Measurements from ENCODE around the gene SETD3.

DNA sequence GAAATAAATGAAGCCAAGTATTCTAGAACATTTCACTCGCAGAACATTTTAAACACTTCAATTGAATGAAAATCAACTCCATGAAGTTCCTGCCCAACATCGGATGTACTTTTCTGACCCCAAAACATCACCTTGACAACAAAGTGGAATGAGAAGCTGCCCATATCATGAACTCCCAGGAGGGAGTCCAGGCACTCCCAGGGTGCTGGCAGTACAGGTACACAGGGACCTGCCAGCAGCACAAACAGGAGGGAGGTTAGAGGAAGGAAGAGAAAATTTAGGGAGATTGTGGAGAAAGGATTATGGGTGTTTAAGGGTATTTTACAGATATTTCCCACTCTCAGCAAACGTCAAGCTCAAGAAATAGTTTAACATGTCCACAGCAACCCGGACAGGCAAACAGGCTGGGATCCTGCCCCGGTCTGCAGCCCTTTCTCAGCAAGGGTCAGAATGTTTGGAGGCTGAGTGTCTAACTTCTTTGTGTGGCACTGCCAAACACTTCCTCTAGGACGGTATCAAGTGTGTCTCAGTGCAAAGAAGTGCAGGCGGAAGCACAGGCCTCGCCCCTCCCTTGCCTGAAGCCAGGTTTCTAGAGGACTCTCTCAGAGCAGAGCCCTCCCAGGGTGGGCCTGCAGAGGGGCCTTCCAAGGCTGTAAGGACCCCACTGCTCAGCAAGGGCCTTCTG lies 72.2 kb downstream of the SETD3 start:
- TF ChIP-seq, protein P1, sequence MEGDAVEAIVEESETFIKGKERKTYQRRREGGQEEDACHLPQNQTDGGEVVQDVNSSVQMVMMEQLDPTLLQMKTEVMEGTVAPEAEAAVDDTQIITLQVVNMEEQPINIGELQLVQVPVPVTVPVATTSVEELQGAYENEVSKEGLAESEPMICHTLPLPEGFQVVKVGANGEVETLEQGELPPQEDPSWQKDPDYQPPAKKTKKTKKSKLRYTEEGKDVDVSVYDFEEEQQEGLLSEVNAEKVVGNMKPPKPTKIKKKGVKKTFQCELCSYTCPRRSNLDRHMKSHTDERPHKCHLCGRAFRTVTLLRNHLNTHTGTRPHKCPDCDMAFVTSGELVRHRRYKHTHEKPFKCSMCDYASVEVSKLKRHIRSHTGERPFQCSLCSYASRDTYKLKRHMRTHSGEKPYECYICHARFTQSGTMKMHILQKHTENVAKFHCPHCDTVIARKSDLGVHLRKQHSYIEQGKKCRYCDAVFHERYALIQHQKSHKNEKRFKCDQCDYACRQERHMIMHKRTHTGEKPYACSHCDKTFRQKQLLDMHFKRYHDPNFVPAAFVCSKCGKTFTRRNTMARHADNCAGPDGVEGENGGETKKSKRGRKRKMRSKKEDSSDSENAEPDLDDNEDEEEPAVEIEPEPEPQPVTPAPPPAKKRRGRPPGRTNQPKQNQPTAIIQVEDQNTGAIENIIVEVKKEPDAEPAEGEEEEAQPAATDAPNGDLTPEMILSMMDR (conservative IDR thresholded peaks at IDR 0.05 in 1 of 2, IDR thresholded peaks at IDR 0.05 in 1 of 2; ENCODE audit: extremely low read depth in 1 of 2, insufficient read depth in 1 of 2, low read depth in 1 of 2, low read length in 2 of 2) = no peak
- TF ChIP-seq EZH2 (IDR thresholded peaks at IDR 0.05; ENCODE audit: borderline replicate concordance, low read length) = no peak
